IMR-90 (cell line): ENCODE measurements around the gene CCNC.

Experiments used
- BHLHE40 ChIP-seq: fragments of 150-350 bp; IDR thresholded peaks from 2 replicates; pipeline ENCODE4 v1.6.1; 2016; ENCODE audit warnings: mild to moderate bottlenecking, low read depth, low read length
- MAZ ChIP-seq: IDR thresholded peaks from 2 replicates; pipeline ENCODE4 v1.6.1; 2012; ENCODE audit warnings: low read depth, mild to moderate bottlenecking, low read length, improper control_type of control experiment, moderate library complexity, borderline replicate concordance
- MXI1 ChIP-seq: IDR thresholded peaks from 2 replicates; pipeline ENCODE4 v1.6.1; 2012; ENCODE audit warnings: low read depth, mild to moderate bottlenecking, low read length, moderate library complexity, borderline replicate concordance
- POLR2A ChIP-seq: IDR thresholded peaks from 2 replicates; pipeline ENCODE4 v1.6.1; 2012; ENCODE audit warnings: mild to moderate bottlenecking, low read depth, low read length
- RFX5 ChIP-seq: IDR thresholded peaks from 2 replicates; pipeline ENCODE4 v1.8.0; 2012; ENCODE audit warnings: low read depth, mild to moderate bottlenecking, low read length, moderate library complexity
- SMC3 ChIP-seq: fragments of 150-350 bp; IDR thresholded peaks from 2 replicates; pipeline ENCODE4 v1.6.1; 2016; ENCODE audit warnings: low read depth, mild to moderate bottlenecking, antibody characterized with exemption, low read length, moderate library complexity
- TF ChIP-seq, protein P1 (sequence below): conservative IDR thresholded peaks from 2 replicates; pipeline ENCODE4 v1.5.1; 2012; ENCODE audit warnings: mild to moderate bottlenecking, low read depth, low read length, improper control_type of control experiment
- TF ChIP-seq, protein P2 (sequence below): fragments of 150-350 bp; IDR thresholded peaks from 2 replicates; pipeline ENCODE4 v1.6.1; 2017; ENCODE audit warnings: mild to moderate bottlenecking, antibody characterized with exemption, low read length, low read depth

- TF ChIP-seq, protein P1, sequence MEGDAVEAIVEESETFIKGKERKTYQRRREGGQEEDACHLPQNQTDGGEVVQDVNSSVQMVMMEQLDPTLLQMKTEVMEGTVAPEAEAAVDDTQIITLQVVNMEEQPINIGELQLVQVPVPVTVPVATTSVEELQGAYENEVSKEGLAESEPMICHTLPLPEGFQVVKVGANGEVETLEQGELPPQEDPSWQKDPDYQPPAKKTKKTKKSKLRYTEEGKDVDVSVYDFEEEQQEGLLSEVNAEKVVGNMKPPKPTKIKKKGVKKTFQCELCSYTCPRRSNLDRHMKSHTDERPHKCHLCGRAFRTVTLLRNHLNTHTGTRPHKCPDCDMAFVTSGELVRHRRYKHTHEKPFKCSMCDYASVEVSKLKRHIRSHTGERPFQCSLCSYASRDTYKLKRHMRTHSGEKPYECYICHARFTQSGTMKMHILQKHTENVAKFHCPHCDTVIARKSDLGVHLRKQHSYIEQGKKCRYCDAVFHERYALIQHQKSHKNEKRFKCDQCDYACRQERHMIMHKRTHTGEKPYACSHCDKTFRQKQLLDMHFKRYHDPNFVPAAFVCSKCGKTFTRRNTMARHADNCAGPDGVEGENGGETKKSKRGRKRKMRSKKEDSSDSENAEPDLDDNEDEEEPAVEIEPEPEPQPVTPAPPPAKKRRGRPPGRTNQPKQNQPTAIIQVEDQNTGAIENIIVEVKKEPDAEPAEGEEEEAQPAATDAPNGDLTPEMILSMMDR = no peak
- TF ChIP-seq POLR2A = no peak
- TF ChIP-seq, protein P2, sequence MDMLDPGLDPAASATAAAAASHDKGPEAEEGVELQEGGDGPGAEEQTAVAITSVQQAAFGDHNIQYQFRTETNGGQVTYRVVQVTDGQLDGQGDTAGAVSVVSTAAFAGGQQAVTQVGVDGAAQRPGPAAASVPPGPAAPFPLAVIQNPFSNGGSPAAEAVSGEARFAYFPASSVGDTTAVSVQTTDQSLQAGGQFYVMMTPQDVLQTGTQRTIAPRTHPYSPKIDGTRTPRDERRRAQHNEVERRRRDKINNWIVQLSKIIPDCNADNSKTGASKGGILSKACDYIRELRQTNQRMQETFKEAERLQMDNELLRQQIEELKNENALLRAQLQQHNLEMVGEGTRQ = no peak
- TF ChIP-seq RFX5 = no peak
- TF ChIP-seq BHLHE40 = no peak
- no peak for TF ChIP-seq MAZ
- TF ChIP-seq MXI1 = no peak
- TF ChIP-seq SMC3 = no peak
Measured at GRCh38 chr6:99604166-99605073, 36.0 kb upstream of the CCNC start.
